Ovary (tissue), 3 donors: ENCODE data around the gene PTPRU.

Experiments used
- CTCF ChIP-seq, 3 donors: fragments of 450-650 bp in 2 of 3; fragments of 200-600 bp in 1 of 3; IDR thresholded peaks; one replicate each; pipeline versions ENCODE4 v1.5.1 to v1.8.0; 2016 to 2022; ENCODE audit warnings: antibody characterized with exemption in 3 of 3, mild to moderate bottlenecking in 1 of 3
- EP300 ChIP-seq: sonication (generic); formaldehyde crosslinking; IDR thresholded peaks from one replicate; pipeline ENCODE4 v1.6.1; 2017; ENCODE audit warnings: antibody characterized with exemption
- POLR2A ChIP-seq: fragments of 450-650 bp; IDR thresholded peaks from one replicate; pipeline ENCODE4 v1.6.1; 2017; ENCODE audit warnings: antibody characterized with exemption, mild to moderate bottlenecking, moderate library complexity
- donor health status: DM: no; HTN: no; CAD: no.

DNA sequence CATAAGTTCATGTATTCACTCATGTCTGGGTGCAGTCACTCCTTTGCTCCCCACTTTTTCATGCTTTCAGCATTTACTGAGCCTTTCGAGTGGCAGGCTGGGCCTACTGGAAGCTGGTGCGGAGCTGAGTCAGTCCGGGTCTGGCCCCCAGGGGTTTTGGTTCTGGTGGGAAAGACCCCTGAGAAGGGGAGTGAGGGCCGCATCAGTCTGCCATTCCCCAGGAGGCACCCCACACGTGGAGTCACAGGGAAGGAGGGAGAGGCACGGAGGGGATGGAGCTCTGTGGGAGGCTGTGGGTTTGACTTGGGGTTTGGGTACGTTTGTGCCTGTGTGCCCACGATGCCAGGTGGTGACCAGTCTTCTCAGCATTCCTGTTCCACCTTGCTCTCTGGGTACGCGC lies 87.9 kb downstream of the PTPRU start:
- no peak for TF ChIP-seq POLR2A
- TF ChIP-seq CTCF (IDR thresholded peaks at IDR 0.05), result no peak
- no peak for TF ChIP-seq EP300
